Suprapubic skin (tissue), 4 donors: ENCODE results near the gene MYL3. TPM values are rescaled to one million over a fixed set of nuclear protein-coding genes. Genes with fewer than 3 reads are reported as not detected.

Source experiments
- DNase-seq, 2 donors: peaks; one replicate each; pipeline ENCODE4 v3.0.0-alpha.2; 2019; ENCODE audit warnings: low spot score in 2 of 2
- H3K27ac ChIP-seq: fragments of 200-600 bp; sonication (generic); one replicate; pipeline ENCODE4 v1.5.1; 2019
- H3K27me3 ChIP-seq: fragments of 200-600 bp; sonication (generic); one replicate; pipeline ENCODE4 v1.5.1; 2019
- H3K36me3 ChIP-seq: fragments of 200-600 bp; sonication (generic); one replicate; pipeline ENCODE4 v1.5.1; 2019
- H3K4me1 ChIP-seq: fragments of 200-600 bp; sonication (generic); one replicate; pipeline ENCODE4 v1.5.1; 2019
- H3K4me3 ChIP-seq: fragments of 200-600 bp; sonication (generic); one replicate; pipeline ENCODE4 v1.5.1; 2019; ENCODE audit warnings: mild to moderate bottlenecking
- H3K9me3 ChIP-seq: fragments of 200-600 bp; sonication (generic); one replicate; pipeline ENCODE4 v1.5.1; 2019
- CTCF ChIP-seq, 2 donors: fragments of 200-600 bp in 1 of 2; fragments of 450-650 bp in 1 of 2; sonication (generic) in 1 of 2; IDR thresholded peaks; one replicate each; pipeline ENCODE4 v1.5.1; 2016 to 2019; ENCODE audit warnings: antibody characterized with exemption in 2 of 2, mild to moderate bottlenecking in 1 of 2, moderate library complexity in 1 of 2
- EP300 ChIP-seq: sonication (generic); formaldehyde crosslinking; IDR thresholded peaks from one replicate; pipeline ENCODE4 v1.6.1; 2017; ENCODE audit warnings: antibody characterized with exemption
- POLR2A ChIP-seq, 2 donors: fragments of 450-650 bp; IDR thresholded peaks; one replicate each; pipeline ENCODE4 v1.6.1; 2017; ENCODE audit warnings: antibody characterized with exemption in 2 of 2, mild to moderate bottlenecking in 2 of 2, moderate library complexity in 2 of 2
- POLR2AphosphoS5 ChIP-seq, 3 donors: sonication (generic); formaldehyde crosslinking; IDR thresholded peaks; one replicate each; pipeline ENCODE4 v1.6.1; 2017; ENCODE audit warnings: antibody characterized with exemption in 3 of 3
- WGBS: methylation state at CpG from one replicate; pipeline ENCODE4 v1.1.5; 2018; 5-methylcytosine and 5-hydroxymethylcytosine counted together
- total RNA-seq, 4 donors: library from RNA; depleted of rRNA; stranded (reverse); fragments of >200 nt; gene quantifications; one replicate each; pipeline ENCODE4 v1.1.0, GENCODE V29; 2016

The MYL3 gene
- total RNA-seq, 4 donors from 2014 or later = 1.4 TPM; not detected in 3

GRCh38 chr3:46905661-46906451 is 42.6 kb upstream of the MYL3 start:
- H3K4me3 ChIP-seq = no peak overlapping the region
- no peaks in the 10 kb centered on the region for H3K27me3 ChIP-seq
- DNase-seq = peak in 1 of 2 donors; percentile 49
- H3K36me3 ChIP-seq = no peaks in the 10 kb centered on the region
- no peak for TF ChIP-seq EP300
- TF ChIP-seq POLR2AphosphoS5 (IDR thresholded peaks at IDR 0.05) = no peak
- TF ChIP-seq CTCF (IDR thresholded peaks at IDR 0.05) = no peak
- TF ChIP-seq POLR2A (IDR thresholded peaks at IDR 0.05) = no peak
- no peaks in the 10 kb centered on the region for H3K9me3 ChIP-seq
- H3K27ac ChIP-seq = no peak overlapping the region
- WGBS = 63% methylated on average over 10 of the region's 11 CpGs
- H3K4me1 ChIP-seq = peaks cover 25% of the 10 kb centered on the region

DNA sequence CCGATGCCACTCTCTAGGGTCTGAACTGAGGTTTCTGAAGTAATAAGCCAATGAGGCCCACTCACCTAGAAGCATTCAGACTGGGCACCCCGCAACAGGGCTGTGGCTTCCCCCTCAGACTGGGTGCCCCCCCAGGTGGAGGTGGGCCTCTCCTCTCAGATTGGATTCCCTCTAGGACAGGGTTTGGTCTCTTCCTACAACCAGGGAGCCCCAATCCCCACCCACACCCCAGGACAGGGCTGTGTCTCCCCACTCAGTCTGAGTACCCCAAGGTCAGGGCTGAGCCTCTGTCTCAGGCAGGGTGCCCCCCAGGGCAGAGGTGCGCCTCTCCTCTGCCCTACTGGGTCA is 41.9 kb upstream of the MYL3 start:
- H3K4me3 ChIP-seq = no peak overlapping the region
- 100% methylated on average over 1 of the region's 3 CpGs for WGBS
- peaks cover 25% of the 10 kb centered on the region for H3K4me1 ChIP-seq
- H3K9me3 ChIP-seq = no peaks in the 10 kb centered on the region
- DNase-seq = peak in 1 of 2 donors; percentile 51
- TF ChIP-seq EP300 (no peak), POLR2AphosphoS5 (IDR thresholded peaks at IDR 0.05) (no peak), POLR2A (IDR thresholded peaks at IDR 0.05) (no peak), CTCF (IDR thresholded peaks at IDR 0.05) (no peak)
- no peaks in the 10 kb centered on the region for H3K36me3 ChIP-seq
- no peaks in the 10 kb centered on the region for H3K27me3 ChIP-seq
- no peak overlapping the region for H3K27ac ChIP-seq

GRCh38 chr3:46904303-46905212 is 41.3 kb upstream of the MYL3 start:
- Histone ChIP-seq H3K9me3 (no peaks in the 10 kb centered on the region), H3K4me1 (peaks cover 21% of the 10 kb centered on the region), H3K27ac (no peak overlapping the region), H3K27me3 (no peaks in the 10 kb centered on the region), H3K4me3 (no peak overlapping the region), H3K36me3 (no peaks in the 10 kb centered on the region)
- 90% methylated on average over 18 of the region's 18 CpGs for WGBS
- TF ChIP-seq POLR2A (IDR thresholded peaks at IDR 0.05) (no peak), EP300 (no peak), CTCF (IDR thresholded peaks at IDR 0.05) (no peak), POLR2AphosphoS5 (IDR thresholded peaks at IDR 0.05) (no peak)
- peak in 1 of 2 donors; percentile 59 for DNase-seq

- peaks cover 20% of the 10 kb centered on the region for H3K4me1 ChIP-seq
- no peak overlapping the region for H3K4me3 ChIP-seq
- 80% methylated on average over 17 of the region's 21 CpGs for WGBS
- H3K27ac ChIP-seq = no peak overlapping the region
- H3K9me3 ChIP-seq = no peaks in the 10 kb centered on the region
- DNase-seq = peak in 1 of 2 donors; percentile 56
- H3K36me3 ChIP-seq = no peaks in the 10 kb centered on the region
- TF ChIP-seq POLR2A (IDR thresholded peaks at IDR 0.05) = no peak
- TF ChIP-seq POLR2AphosphoS5 (IDR thresholded peaks at IDR 0.05) = no peak
- no peak for TF ChIP-seq EP300
- no peak for TF ChIP-seq CTCF (IDR thresholded peaks at IDR 0.05)
- peaks cover 7% of the 10 kb centered on the region for H3K27me3 ChIP-seq
Observed at GRCh38 chr3:46903341-46904302, 40.4 kb upstream of the MYL3 start.
